ENCODE data around the gene FGF4.

The FGF4 gene

DNA sequence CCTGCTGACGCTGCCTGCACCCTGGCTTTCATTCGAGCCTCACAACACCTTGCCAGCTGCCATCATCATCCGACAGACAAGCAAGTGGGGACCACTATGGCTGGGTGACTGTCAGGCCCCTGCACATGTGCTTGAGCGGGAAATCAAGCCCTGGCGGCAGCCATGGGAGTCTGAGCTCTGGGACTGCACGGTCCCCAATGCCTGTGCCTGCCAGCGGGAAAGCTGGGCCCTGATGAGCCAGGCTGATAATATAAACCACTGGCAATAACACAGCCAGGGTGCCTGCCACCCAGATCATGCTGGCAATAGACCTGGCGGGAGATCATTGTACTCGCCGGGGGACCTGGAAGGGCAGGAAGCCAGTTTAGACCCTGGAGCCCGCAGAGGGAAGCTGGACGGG lies 41.5 kb upstream of the FGF4 start:
- no peak overlapping the region for H3K27ac ChIP-seq
- peaks cover 65% of the 10 kb centered on the region for H3K27me3 ChIP-seq (replicated peaks)
- TF ChIP-seq, protein P1, sequence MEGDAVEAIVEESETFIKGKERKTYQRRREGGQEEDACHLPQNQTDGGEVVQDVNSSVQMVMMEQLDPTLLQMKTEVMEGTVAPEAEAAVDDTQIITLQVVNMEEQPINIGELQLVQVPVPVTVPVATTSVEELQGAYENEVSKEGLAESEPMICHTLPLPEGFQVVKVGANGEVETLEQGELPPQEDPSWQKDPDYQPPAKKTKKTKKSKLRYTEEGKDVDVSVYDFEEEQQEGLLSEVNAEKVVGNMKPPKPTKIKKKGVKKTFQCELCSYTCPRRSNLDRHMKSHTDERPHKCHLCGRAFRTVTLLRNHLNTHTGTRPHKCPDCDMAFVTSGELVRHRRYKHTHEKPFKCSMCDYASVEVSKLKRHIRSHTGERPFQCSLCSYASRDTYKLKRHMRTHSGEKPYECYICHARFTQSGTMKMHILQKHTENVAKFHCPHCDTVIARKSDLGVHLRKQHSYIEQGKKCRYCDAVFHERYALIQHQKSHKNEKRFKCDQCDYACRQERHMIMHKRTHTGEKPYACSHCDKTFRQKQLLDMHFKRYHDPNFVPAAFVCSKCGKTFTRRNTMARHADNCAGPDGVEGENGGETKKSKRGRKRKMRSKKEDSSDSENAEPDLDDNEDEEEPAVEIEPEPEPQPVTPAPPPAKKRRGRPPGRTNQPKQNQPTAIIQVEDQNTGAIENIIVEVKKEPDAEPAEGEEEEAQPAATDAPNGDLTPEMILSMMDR (IDR thresholded peaks at IDR 0.05; ENCODE audit: low read depth, low read length, missing control alignments) = no peak
- H3K36me3 ChIP-seq (replicated peaks) = no peaks in the 10 kb centered on the region
- DNase-seq = no peak
- in situ Hi-C loops (cut with HindIII; ENCODE audit: low pct_ligation_motif_present, low sequenced_read_pairs) = no loop called here
- no peak overlapping the region for H3K4me3 ChIP-seq (ENCODE audit: low read depth, low read length)

DNA sequence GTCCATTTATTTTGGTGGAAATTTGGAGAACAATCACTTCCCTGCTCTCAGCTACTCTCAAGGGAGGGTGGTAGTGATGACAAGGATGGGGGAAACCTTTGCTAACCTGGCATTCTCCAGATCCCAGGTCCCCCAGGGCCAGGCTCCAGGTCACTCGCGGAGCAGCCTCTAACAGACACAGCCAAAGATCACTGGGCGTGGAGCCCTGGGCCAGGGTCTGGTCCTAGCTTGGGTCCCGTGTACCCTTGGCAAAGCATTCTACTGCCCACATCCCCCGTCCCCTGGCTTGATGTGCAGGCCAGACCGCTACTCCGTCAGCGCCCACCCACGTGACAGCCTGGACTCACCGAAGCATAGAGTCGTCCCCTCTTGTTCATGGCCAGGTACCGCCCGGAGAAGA lies 40.8 kb upstream of the FGF4 start:
- no peak overlapping the region for H3K27ac ChIP-seq
- TF ChIP-seq, protein P1 (IDR thresholded peaks at IDR 0.05; ENCODE audit: low read depth, low read length, missing control alignments) = no peak
- no peak for DNase-seq
- no peaks in the 10 kb centered on the region for H3K36me3 ChIP-seq (replicated peaks)
- H3K4me3 ChIP-seq (ENCODE audit: low read depth, low read length) = no peak overlapping the region
- H3K27me3 ChIP-seq (replicated peaks) = peaks cover 58% of the 10 kb centered on the region
- in situ Hi-C loops (cut with HindIII; ENCODE audit: low pct_ligation_motif_present, low sequenced_read_pairs) = no loop called here

DNA sequence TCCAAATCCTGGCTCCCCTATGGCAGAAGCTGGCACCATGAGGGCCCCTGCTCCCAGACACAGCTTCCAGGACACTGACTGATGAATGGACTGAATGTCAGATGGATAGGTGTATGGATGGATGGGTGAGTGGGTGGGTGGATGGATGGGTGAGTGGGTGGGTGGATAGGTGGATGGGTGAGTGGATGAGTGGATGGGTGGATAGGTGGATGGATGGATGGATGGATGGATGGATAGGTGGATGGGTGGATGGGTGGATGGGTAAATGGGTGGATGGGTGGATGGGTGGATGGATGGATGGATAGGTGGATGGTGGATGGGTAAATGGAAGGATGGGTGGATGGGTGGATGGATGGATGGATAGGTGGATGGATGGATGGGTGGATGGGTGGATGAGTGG lies 39.8 kb upstream of the FGF4 start:
- Histone ChIP-seq H3K36me3 (replicated peaks) (no peaks in the 10 kb centered on the region), H3K4me3 (ENCODE audit: low read depth, low read length) (no peak overlapping the region), H3K27ac (no peak overlapping the region), H3K27me3 (replicated peaks) (peaks cover 49% of the 10 kb centered on the region)
- in situ Hi-C loops (cut with HindIII; ENCODE audit: low pct_ligation_motif_present, low sequenced_read_pairs) = no loop called here
- TF ChIP-seq, protein P1 (IDR thresholded peaks at IDR 0.05; ENCODE audit: low read depth, low read length, missing control alignments) = no peak
- DNase-seq = no peak

DNA sequence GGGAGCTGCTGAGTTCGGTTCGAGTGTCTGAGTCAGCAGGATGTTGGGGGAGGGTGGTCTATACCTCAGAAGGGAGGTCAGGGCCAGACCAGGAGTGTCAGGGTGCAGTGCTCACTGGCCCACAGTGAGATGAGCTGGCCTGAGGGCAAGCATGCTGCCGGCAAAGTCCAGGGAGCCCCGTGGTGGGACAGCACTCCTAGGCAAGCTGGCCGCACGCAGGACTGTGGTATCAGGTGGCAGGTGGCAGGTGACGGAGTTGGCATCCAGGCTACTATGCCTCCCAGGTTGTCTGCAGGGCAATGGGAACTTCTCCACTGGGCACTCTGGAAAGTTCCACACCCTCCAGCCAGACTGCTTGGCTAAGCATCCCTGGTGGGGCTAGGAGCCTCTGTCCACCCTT lies 39.3 kb upstream of the FGF4 start:
- H3K4me3 ChIP-seq (ENCODE audit: low read depth, low read length) = no peak overlapping the region
- H3K27ac ChIP-seq = no peak overlapping the region
- DNase-seq = no peak
- no peaks in the 10 kb centered on the region for H3K36me3 ChIP-seq (replicated peaks)
- peaks cover 47% of the 10 kb centered on the region for H3K27me3 ChIP-seq (replicated peaks)
- in situ Hi-C loops (cut with HindIII; ENCODE audit: low pct_ligation_motif_present, low sequenced_read_pairs) = no loop called here
- TF ChIP-seq, protein P1 (IDR thresholded peaks at IDR 0.05; ENCODE audit: low read depth, low read length, missing control alignments) = no peak

DNA sequence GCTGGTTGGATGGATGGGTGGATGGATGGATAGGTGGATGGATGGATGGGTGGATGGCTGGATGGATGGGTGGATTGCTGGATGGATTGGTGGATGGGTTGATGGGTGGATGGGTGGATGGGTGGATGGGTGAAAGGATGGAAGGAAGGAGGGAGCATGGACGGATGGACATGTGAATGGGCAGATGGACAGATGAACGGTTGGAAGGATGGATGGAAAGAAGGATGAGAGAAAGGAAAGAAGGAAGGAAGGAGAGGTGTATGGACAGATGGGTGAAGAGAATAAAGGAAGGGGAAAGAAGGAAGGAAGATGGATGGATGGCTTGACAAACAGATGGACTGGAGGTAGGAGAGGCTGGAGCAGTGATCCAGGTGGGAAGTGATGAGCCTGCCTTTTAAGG lies 38.7 kb upstream of the FGF4 start:
- Histone ChIP-seq H3K36me3 (replicated peaks) (no peaks in the 10 kb centered on the region), H3K27ac (no peak overlapping the region), H3K4me3 (ENCODE audit: low read depth, low read length) (no peak overlapping the region), H3K27me3 (replicated peaks) (peaks cover 49% of the 10 kb centered on the region)
- in situ Hi-C loops (cut with HindIII; ENCODE audit: low pct_ligation_motif_present, low sequenced_read_pairs) = no loop called here
- TF ChIP-seq, protein P1 (IDR thresholded peaks at IDR 0.05; ENCODE audit: low read depth, low read length, missing control alignments) = no peak
- no peak for DNase-seq

DNA sequence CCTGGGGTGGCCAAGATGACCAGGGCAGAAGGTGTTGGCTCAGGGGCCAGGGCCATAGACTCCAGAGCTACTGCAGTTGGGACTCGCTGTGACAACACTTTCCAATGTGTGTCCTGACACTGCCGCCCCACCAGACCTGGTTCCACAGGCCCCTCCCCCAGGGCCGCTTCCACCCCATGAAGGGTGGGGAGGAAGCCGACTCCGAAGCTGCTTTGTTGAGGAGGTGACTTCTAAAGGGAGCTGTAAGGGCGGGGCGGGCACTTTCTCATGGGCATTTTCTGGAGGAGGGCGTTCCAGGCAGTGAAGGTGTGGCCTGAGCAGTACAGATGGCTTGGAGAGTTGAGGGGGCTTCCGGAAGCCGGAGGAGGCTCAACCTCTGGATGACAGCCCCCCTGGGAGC lies 37.8 kb upstream of the FGF4 start:
- no peak overlapping the region for H3K27ac ChIP-seq
- TF ChIP-seq, protein P1 (IDR thresholded peaks at IDR 0.05; ENCODE audit: low read depth, low read length, missing control alignments) = no peak
- no peaks in the 10 kb centered on the region for H3K36me3 ChIP-seq (replicated peaks)
- H3K27me3 ChIP-seq (replicated peaks) = peaks cover 48% of the 10 kb centered on the region
- no peak for DNase-seq
- in situ Hi-C loops (cut with HindIII; ENCODE audit: low pct_ligation_motif_present, low sequenced_read_pairs) = no loop called here
- no peak overlapping the region for H3K4me3 ChIP-seq (ENCODE audit: low read depth, low read length)

All from brain microvascular endothelial cell (primary cell).